DOHH2 (cell line): ENCODE data around the gene TRPC3.

Experiments
- H3F3A ChIP-seq: fragments of 200-600 bp; sonication (generic), shearing (Covaris generic); 2 replicates; pipeline ENCODE4 v1.6.0; 2016; ENCODE audit warnings: antibody characterized with exemption, mild to moderate bottlenecking; ENCODE audit not compliant: control insufficient read depth, insufficient read depth
- H3K27ac ChIP-seq: fragments of 200-600 bp; sonication (generic); 2 replicates; pipeline ENCODE4 v1.5.1; 2014; ENCODE audit warnings: low read depth, mild to moderate bottlenecking, low read length, moderate library complexity
- H3K27me3 ChIP-seq: fragments of 200-600 bp; sonication (generic); 2 replicates; pipeline ENCODE4 v1.6.1; 2014; ENCODE audit warnings: mild to moderate bottlenecking, low read length, mixed read lengths; ENCODE audit not compliant: control insufficient read depth
- H3K36me3 ChIP-seq: fragments of 200-600 bp; sonication (generic); 2 replicates; pipeline ENCODE4 v1.6.1; 2014; ENCODE audit warnings: mild to moderate bottlenecking, low read length, moderate library complexity, mixed read lengths; ENCODE audit not compliant: control insufficient read depth
- H3K4me1 ChIP-seq: fragments of 200-600 bp; sonication (generic); 2 replicates; pipeline ENCODE4 v1.6.1; 2014; ENCODE audit warnings: mild to moderate bottlenecking, low read length, mixed read lengths; ENCODE audit not compliant: control insufficient read depth
- H3K4me2 ChIP-seq: fragments of 200-600 bp; sonication (generic); 2 replicates; pipeline ENCODE4 v1.6.0; 2014; ENCODE audit warnings: mild to moderate bottlenecking, low read length, moderate library complexity
- H3K4me3 ChIP-seq: fragments of 200-600 bp; sonication (generic); 2 replicates; pipeline ENCODE4 v1.5.1; 2014; ENCODE audit warnings: mild to moderate bottlenecking, low read length, mixed read lengths
- H3K79me2 ChIP-seq: fragments of 200-600 bp; sonication (generic); 2 replicates; pipeline ENCODE4 v1.6.1; 2014; ENCODE audit warnings: mild to moderate bottlenecking, low read length, mixed read lengths; ENCODE audit not compliant: control insufficient read depth
- H3K9me2 ChIP-seq: fragments of 200-600 bp; sonication (generic); replicated peaks from 2 replicates; pipeline ENCODE4 v1.6.1; 2014; ENCODE audit warnings: mild to moderate bottlenecking, low read length, mixed read lengths; ENCODE audit not compliant: control insufficient read depth
- H3K9me3 ChIP-seq: fragments of 200-600 bp; sonication (generic); 2 replicates; pipeline ENCODE4 v1.6.1; 2014; ENCODE audit warnings: antibody characterized with exemption, low read length, mixed read lengths; ENCODE audit not compliant: control insufficient read depth, insufficient read depth
- H4K20me1 ChIP-seq: fragments of 200-600 bp; sonication (generic); 2 replicates; pipeline ENCODE4 v1.6.0; 2014; ENCODE audit warnings: low read depth, mild to moderate bottlenecking, antibody characterized with exemption, low read length, moderate library complexity; ENCODE audit not compliant: control insufficient read depth, insufficient read depth
- EZH2phosphoT487 ChIP-seq: fragments of 200-600 bp; sonication (generic); IDR thresholded peaks from 2 replicates; pipeline ENCODE4 v1.6.1; 2017; ENCODE audit warnings: borderline replicate concordance, mild to moderate bottlenecking, antibody characterized with exemption, low read length, moderate library complexity, mixed read lengths
- TF ChIP-seq, protein P1 (sequence below): fragments of 200-600 bp; sonication (generic); IDR thresholded peaks from one replicate; pipeline ENCODE4 v1.5.1; 2014; ENCODE audit warnings: antibody characterized with exemption, mild to moderate bottlenecking, low read depth, low read length; ENCODE audit not compliant: poor library complexity, severe bottlenecking

The TRPC3 gene

DNA sequence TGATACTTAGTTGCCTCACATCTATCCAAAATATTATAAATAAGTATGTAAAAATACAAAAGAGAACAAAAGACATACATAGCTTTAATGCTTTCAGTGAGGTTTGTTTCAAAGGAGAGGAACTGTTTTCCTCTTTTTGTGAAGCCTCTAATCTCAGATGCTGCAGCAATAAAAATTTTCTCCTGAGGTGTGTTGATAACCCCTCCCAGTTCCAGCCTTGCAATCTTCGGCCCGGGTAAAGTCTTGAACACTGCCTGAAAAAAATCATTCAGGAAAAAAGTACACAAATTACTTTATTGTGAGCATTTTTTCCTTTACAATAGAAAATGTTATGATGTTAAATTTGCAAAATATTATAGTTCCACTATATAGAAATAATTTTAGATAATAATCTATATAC, 90.4 kb downstream of the TRPC3 start:
- H3K4me3 ChIP-seq = no peak overlapping the region
- no peaks in the 10 kb centered on the region for H3K4me1 ChIP-seq
- TF ChIP-seq EZH2phosphoT487 = no peak
- TF ChIP-seq, protein P1, sequence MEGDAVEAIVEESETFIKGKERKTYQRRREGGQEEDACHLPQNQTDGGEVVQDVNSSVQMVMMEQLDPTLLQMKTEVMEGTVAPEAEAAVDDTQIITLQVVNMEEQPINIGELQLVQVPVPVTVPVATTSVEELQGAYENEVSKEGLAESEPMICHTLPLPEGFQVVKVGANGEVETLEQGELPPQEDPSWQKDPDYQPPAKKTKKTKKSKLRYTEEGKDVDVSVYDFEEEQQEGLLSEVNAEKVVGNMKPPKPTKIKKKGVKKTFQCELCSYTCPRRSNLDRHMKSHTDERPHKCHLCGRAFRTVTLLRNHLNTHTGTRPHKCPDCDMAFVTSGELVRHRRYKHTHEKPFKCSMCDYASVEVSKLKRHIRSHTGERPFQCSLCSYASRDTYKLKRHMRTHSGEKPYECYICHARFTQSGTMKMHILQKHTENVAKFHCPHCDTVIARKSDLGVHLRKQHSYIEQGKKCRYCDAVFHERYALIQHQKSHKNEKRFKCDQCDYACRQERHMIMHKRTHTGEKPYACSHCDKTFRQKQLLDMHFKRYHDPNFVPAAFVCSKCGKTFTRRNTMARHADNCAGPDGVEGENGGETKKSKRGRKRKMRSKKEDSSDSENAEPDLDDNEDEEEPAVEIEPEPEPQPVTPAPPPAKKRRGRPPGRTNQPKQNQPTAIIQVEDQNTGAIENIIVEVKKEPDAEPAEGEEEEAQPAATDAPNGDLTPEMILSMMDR = no peak
- H3F3A ChIP-seq = no peaks in the 10 kb centered on the region
- no peaks in the 10 kb centered on the region for H3K27me3 ChIP-seq
- H3K4me2 ChIP-seq = no peak overlapping the region
- H4K20me1 ChIP-seq = no peaks in the 10 kb centered on the region
- no peak overlapping the region for H3K27ac ChIP-seq
- no peaks in the 10 kb centered on the region for H3K9me3 ChIP-seq
- H3K9me2 ChIP-seq = no peaks in the 10 kb centered on the region
- H3K36me3 ChIP-seq = peaks cover 36% of the 10 kb centered on the region
- H3K79me2 ChIP-seq = no peaks in the 10 kb centered on the region

- H3K4me1 ChIP-seq = no peaks in the 10 kb centered on the region
- no peak for TF ChIP-seq EZH2phosphoT487
- TF ChIP-seq, protein P1 = no peak
- H3K9me3 ChIP-seq = no peaks in the 10 kb centered on the region
- no peak overlapping the region for H3K4me2 ChIP-seq
- H3K27me3 ChIP-seq = no peaks in the 10 kb centered on the region
- peaks cover 29% of the 10 kb centered on the region for H3K36me3 ChIP-seq
- no peaks in the 10 kb centered on the region for H4K20me1 ChIP-seq
- H3K79me2 ChIP-seq = no peaks in the 10 kb centered on the region
- no peak overlapping the region for H3K4me3 ChIP-seq
- no peaks in the 10 kb centered on the region for H3K9me2 ChIP-seq
- no peak overlapping the region for H3K27ac ChIP-seq
- H3F3A ChIP-seq = no peaks in the 10 kb centered on the region
Observed at GRCh38 chr4:121860121-121860520, 91.7 kb downstream of the TRPC3 start.

DNA sequence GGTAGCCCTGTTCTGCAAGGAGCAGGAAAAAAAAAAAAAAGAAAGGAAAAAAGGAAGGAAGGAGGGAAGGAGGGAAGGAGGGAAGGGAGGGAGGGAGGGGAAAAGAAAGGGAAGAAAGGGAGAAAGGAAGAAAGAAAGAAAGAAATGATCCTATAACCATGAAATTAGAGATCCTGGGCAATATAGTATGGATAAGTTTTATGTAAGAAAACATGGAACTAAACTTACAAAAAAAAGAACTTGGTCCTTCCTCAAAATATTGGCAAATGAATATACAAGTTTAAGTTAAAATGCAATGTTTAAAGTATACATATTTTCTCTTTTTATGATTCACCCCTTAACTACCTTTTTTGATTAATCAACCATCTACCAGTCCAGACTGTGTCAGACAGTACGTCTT, 100.5 kb downstream of the TRPC3 start:
- H3K27ac ChIP-seq = no peak overlapping the region
- no peaks in the 10 kb centered on the region for H4K20me1 ChIP-seq
- no peak overlapping the region for H3K4me3 ChIP-seq
- no peak for TF ChIP-seq EZH2phosphoT487
- TF ChIP-seq, protein P1 = no peak
- no peaks in the 10 kb centered on the region for H3F3A ChIP-seq
- no peaks in the 10 kb centered on the region for H3K27me3 ChIP-seq
- no peaks in the 10 kb centered on the region for H3K4me1 ChIP-seq
- H3K9me2 ChIP-seq = no peaks in the 10 kb centered on the region
- no peaks in the 10 kb centered on the region for H3K79me2 ChIP-seq
- no peak overlapping the region for H3K4me2 ChIP-seq
- H3K9me3 ChIP-seq = no peaks in the 10 kb centered on the region
- H3K36me3 ChIP-seq = peaks cover 12% of the 10 kb centered on the region

DNA sequence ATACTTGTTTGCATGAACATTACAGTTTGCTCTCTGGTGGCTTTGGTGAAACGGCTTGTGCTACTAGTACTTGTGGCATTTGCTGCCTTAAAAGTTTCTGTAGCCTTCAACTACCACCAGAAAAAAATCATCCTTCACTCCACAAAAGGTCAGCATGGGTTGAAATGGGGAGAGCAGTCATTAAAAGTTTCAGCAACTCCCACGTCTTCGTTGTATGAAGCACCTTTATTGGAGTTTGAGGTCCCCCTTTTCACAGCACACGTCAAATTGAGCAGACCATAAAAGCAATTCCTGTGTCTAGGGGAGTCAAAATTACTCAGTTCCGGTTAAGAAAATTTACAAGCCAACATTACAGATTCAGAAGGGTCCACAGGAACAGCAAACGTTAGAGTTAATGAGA, 105.2 kb downstream of the TRPC3 start:
- H3K9me3 ChIP-seq = no peaks in the 10 kb centered on the region
- no peak overlapping the region for H3K4me2 ChIP-seq
- H3K9me2 ChIP-seq = no peaks in the 10 kb centered on the region
- peaks cover 14% of the 10 kb centered on the region for H3K36me3 ChIP-seq
- no peak overlapping the region for H3K4me3 ChIP-seq
- H3K27ac ChIP-seq = no peak overlapping the region
- H4K20me1 ChIP-seq = no peaks in the 10 kb centered on the region
- H3K79me2 ChIP-seq = no peaks in the 10 kb centered on the region
- TF ChIP-seq, protein P1 = no peak
- TF ChIP-seq EZH2phosphoT487 = no peak
- no peaks in the 10 kb centered on the region for H3F3A ChIP-seq
- no peaks in the 10 kb centered on the region for H3K4me1 ChIP-seq
- H3K27me3 ChIP-seq = no peaks in the 10 kb centered on the region
